ENCODE measurements around the gene CALML6.

DNA sequence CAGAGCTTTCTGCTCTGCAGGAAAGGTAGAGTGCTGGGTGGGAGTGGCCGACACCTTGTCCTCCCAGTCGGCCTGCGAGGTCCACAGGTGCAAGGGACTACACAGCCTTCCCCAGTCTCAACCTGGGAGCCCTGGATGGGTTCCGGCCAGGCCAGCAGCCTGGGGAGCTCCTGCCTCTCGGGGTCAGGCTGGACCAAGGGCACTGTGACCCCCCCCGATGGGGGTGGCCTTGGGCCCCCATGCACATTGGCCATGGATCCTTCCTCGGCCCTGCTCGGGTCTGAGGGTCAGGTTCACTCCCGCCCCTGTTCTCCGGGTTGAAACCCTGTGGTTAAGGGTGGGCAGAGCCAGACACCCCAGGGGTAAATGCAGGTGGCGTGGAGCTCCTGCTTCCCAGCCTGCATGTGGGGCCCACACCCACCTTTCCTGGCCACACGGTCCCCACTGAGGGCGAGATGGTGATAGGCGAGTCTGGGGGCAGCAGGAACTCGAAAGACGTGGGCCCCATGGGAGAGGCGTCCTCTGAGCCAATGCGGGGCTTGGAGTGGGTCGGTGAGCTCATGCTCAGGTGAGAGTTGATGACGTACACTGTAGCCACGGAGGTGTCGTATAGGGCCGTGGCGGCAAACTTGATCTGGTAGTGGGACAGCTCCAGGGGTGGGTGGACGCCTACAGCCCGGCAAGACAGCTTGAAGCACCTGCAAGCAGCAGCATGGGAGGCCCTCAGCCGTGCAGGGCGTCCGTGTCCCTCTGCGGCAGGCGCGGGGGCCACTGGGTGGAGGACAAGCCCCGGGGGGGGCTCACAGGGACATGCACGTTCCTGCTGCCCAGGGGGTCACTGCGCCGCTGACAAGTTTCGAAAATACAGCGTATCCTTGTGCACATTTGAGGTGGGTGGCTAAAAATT, 14.8 kb downstream of the CALML6 start:
- TF ChIP-seq EZH2 (IDR thresholded peaks at IDR 0.05) (no peak), POLR2AphosphoS5 (IDR thresholded peaks at IDR 0.05; ENCODE audit: borderline replicate concordance, low read depth, low read length) (no peak), FOXP2 (optimal IDR thresholded peaks at IDR 0.05; ENCODE audit: control extremely low read depth, extremely low read length, insufficient read depth) (no peak)

Measured in SK-N-MC (cell line).